Stimulated activated CD4-positive, alpha-beta T cell treated with anti-CD3 and anti-CD28 coated beads, Interleukin-1b, Interleukin-23, amount 100 ng/mL, for 1 hour (primary cell): Measurements from ENCODE around the gene CDK14.

Experiments used
- DNase-seq, 2 donors: peaks; one replicate each; pipeline ENCODE4 v3.0.0-alpha.2; 2020; ENCODE audit warnings: low read depth in 2 of 2

The CDK14 gene

GRCh38 chr7:91091631-91092030, 495.5 kb downstream of the CDK14 start:
- DNase-seq, result no peak

- DNase-seq, result no peak
These were observed 497.1 kb downstream of the CDK14 start for GRCh38 chr7:91093181-91093580.

GRCh38 chr7:91098566-91098965, 502.4 kb downstream of the CDK14 start:
- DNase-seq, result no peak

GRCh38 chr7:91103363-91103762, 507.2 kb downstream of the CDK14 start:
- DNase-seq, result no peak

GRCh38 chr7:91107460-91107859, 511.3 kb downstream of the CDK14 start:
- no peak for DNase-seq

GRCh38 chr7:91109200-91109599, 513.1 kb downstream of the CDK14 start:
- DNase-seq, result no peak

GRCh38 chr7:91112902-91113341, 516.8 kb downstream of the CDK14 start:
- DNase-seq, result no peak

- DNase-seq, result no peak
These were observed 518.1 kb downstream of the CDK14 start for GRCh38 chr7:91114232-91114631.

- no peak for DNase-seq
These were observed 530.6 kb downstream of the CDK14 start for GRCh38 chr7:91126762-91127161.

GRCh38 chr7:91127325-91127724, 531.2 kb downstream of the CDK14 start:
- DNase-seq, result no peak

GRCh38 chr7:91127959-91128358, 531.8 kb downstream of the CDK14 start:
- DNase-seq, result no peak

- DNase-seq, result no peak
These were observed 532.7 kb downstream of the CDK14 start for GRCh38 chr7:91128683-91129348.

GRCh38 chr7:91135300-91135699, 539.2 kb downstream of the CDK14 start:
- DNase-seq, result no peak

GRCh38 chr7:91135703-91136430, 539.7 kb downstream of the CDK14 start:
- no peak for DNase-seq

GRCh38 chr7:91137153-91137787, 541.1 kb downstream of the CDK14 start:
- no peak for DNase-seq

- no peak for DNase-seq
These were observed 541.8 kb downstream of the CDK14 start for GRCh38 chr7:91137788-91138368.

GRCh38 chr7:91140286-91140685, 544.2 kb downstream of the CDK14 start:
- DNase-seq, result no peak

- DNase-seq, result no peak
These were observed 544.9 kb downstream of the CDK14 start for GRCh38 chr7:91140982-91141381.

- no peak for DNase-seq
These were observed 546.6 kb downstream of the CDK14 start for GRCh38 chr7:91142743-91143142.

GRCh38 chr7:91149341-91150246, 553.5 kb downstream of the CDK14 start:
- no peak for DNase-seq

GRCh38 chr7:91151916-91152315, 555.8 kb downstream of the CDK14 start:
- DNase-seq, result no peak
